GM12875 (cell line): ENCODE results near the gene RAB1A.

Experiments used
- H3K4me3 ChIP-seq: one replicate; pipeline ENCODE4 v1.5.1; 2011; ENCODE audit warnings: low read depth, low read length, control low read depth
- CTCF ChIP-seq: IDR thresholded peaks from 2 replicates; pipeline ENCODE4 v1.5.1; 2011; ENCODE audit warnings: low read depth, mild to moderate bottlenecking, control low read depth, inconsistent platforms, low read length, moderate library complexity, borderline replicate concordance; ENCODE audit not compliant: insufficient read depth

Gene RAB1A

GRCh38 chr2:65057391-65058052, 72.4 kb downstream of the RAB1A start:
- H3K4me3 ChIP-seq, result peak overlapping the region; percentile 77
- no peak for TF ChIP-seq CTCF

GRCh38 chr2:65057054-65057375, 72.9 kb downstream of the RAB1A start:
- H3K4me3 ChIP-seq, result peak overlapping the region; percentile 77
- no peak for TF ChIP-seq CTCF

- peak within 1 kb of the TSS; percentile 77 for H3K4me3 ChIP-seq
Measured at GRCh38 chr2:65056215-65057053, 73.5 kb downstream of the RAB1A start, which contains the start of gene CEP68. Gene CEP68 (plus strand): TSS chr2:65056416. CDS start chr2:65069445, 13,029 bp downstream.

GRCh38 chr2:65055422-65056214, 74.3 kb downstream of the RAB1A start:
- no peak for TF ChIP-seq CTCF
- H3K4me3 ChIP-seq, result peak overlapping the region; percentile 77

More at GRCh38 chr2:65056215-65057053, 73.5 kb downstream of the RAB1A start, which contains the start of gene CEP68:
- TF ChIP-seq CTCF, result no peak

- no peak overlapping the region for H3K4me3 ChIP-seq
- TF ChIP-seq CTCF, result no peak
Measured at GRCh38 chr2:65054749-65055421, 75.0 kb downstream of the RAB1A start.

- no peak for TF ChIP-seq CTCF
- H3K4me3 ChIP-seq, result no peak overlapping the region
Measured at GRCh38 chr2:65053199-65053598, 76.7 kb downstream of the RAB1A start.
